ENCODE measurements around the gene HLA-DPA1. TPM values are rescaled to one million over a fixed set of nuclear protein-coding genes. Genes with fewer than 3 reads are reported as not detected.

The HLA-DPA1 gene
- total RNA-seq, 1 experiment from 2014 or later, result 2.6 TPM

DNA sequence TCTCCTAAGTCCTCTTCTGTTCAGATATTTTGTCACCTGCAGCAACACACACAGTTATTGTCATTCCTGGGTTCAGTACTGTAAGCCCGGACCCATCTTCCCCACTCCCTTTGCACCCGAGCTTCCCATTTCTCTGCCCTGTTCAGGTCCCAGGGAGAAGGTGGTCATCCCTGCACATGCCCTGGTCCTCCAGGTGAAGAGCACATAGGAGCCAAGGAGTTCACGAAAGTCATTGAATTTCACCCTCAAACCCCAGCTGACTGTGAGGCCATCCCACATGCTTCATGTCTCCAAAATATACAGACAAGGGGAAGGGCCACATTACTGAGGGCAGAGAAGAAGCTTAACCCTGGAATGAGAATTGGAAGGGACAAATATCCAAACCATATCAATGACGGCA is 8.1 kb downstream of the HLA-DPA1 start:
- H3K4me1 Mint-ChIP-seq, result 0 out of 4 replicates have a peak, but pooled peaks cover 0 to 2% of the 10 kb centered on the region in 2 experiments
- Histone ChIP-seq H2BK120ac (ENCODE audit: low read depth, low read length, poor library complexity, severe bottlenecking) (no peak overlapping the region), H3K4me2 (ENCODE audit: insufficient read depth, insufficient read length, low read length) (no peak overlapping the region), H3K23me2 (ENCODE audit: insufficient read length, low read depth, low read length, poor library complexity, severe bottlenecking) (no peaks in the 10 kb centered on the region), H2BK20ac (ENCODE audit: low read depth, low read length, poor library complexity, severe bottlenecking) (no peak overlapping the region), H2BK12ac (ENCODE audit: insufficient read length, low read depth, low read length) (no peak overlapping the region), H3K79me1 (ENCODE audit: insufficient read depth, low read depth, low read length, poor library complexity, severe bottlenecking) (no peaks in the 10 kb centered on the region), H3K4me1 (ENCODE audit: insufficient read depth, low read length) (no peaks in the 10 kb centered on the region), H3K4ac (ENCODE audit: low read depth, low read length) (no peak overlapping the region), H2BK15ac (ENCODE audit: low read depth, low read length) (no peak overlapping the region), H4K5ac (ENCODE audit: insufficient read length, low read depth, low read length) (no peak overlapping the region), H4K91ac (ENCODE audit: insufficient read length, low read depth, low read length) (no peak overlapping the region), H2BK5ac (ENCODE audit: insufficient read length, low read length) (no peak overlapping the region), H4K20me1 (ENCODE audit: control insufficient read depth, insufficient read depth, insufficient read length) (no peaks in the 10 kb centered on the region), H3K14ac (ENCODE audit: insufficient read depth, low read length) (no peak overlapping the region), H3K23ac (ENCODE audit: insufficient read length, low read depth, low read length) (no peak overlapping the region), H2AFZ (ENCODE audit: low read length) (no peak overlapping the region), H3K9ac (ENCODE audit: extremely low read depth, insufficient read length, low read length) (no peak overlapping the region), H3K27me3 (ENCODE audit: insufficient read depth, low read length) (no peaks in the 10 kb centered on the region), H4K8ac (replicated peaks; ENCODE audit: insufficient read length, low read depth, low read length) (no peak overlapping the region), H3K18ac (ENCODE audit: insufficient read length, low read depth, low read length) (no peak overlapping the region), H3K79me2 (ENCODE audit: insufficient read depth, low read length) (no peaks in the 10 kb centered on the region), H3T11ph (ENCODE audit: low read length) (no peak overlapping the region), H3K9me3 (ENCODE audit: control insufficient read depth, low read depth, low read length) (no peaks in the 10 kb centered on the region), H3K56ac (ENCODE audit: insufficient read length, low read depth, low read length) (no peak overlapping the region), H2AK5ac (ENCODE audit: insufficient read length, low read length) (no peak overlapping the region), H3K27ac (ENCODE audit: insufficient read length, low read depth, low read length) (no peak overlapping the region)
- no CpG with 5 or more reads among the region's 4 CpGs for WGBS (ENCODE audit: extremely low coverage, insufficient read length, low lambda C conversion rate)
- no peak overlapping the region for H3K27ac Mint-ChIP-seq
- no peak for DNase-seq
- no peak overlapping the region for H3K4me3 Mint-ChIP-seq
- peaks cover 14 to 17% of the 10 kb centered on the region in 2 experiments for H3K9me3 Mint-ChIP-seq
- TF ChIP-seq, protein P1, sequence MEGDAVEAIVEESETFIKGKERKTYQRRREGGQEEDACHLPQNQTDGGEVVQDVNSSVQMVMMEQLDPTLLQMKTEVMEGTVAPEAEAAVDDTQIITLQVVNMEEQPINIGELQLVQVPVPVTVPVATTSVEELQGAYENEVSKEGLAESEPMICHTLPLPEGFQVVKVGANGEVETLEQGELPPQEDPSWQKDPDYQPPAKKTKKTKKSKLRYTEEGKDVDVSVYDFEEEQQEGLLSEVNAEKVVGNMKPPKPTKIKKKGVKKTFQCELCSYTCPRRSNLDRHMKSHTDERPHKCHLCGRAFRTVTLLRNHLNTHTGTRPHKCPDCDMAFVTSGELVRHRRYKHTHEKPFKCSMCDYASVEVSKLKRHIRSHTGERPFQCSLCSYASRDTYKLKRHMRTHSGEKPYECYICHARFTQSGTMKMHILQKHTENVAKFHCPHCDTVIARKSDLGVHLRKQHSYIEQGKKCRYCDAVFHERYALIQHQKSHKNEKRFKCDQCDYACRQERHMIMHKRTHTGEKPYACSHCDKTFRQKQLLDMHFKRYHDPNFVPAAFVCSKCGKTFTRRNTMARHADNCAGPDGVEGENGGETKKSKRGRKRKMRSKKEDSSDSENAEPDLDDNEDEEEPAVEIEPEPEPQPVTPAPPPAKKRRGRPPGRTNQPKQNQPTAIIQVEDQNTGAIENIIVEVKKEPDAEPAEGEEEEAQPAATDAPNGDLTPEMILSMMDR (conservative IDR thresholded peaks at IDR 0.05), result no peak
- peaks cover 0 to 10% (median 3%) of the 10 kb centered on the region in 3 experiments; a peak in 3 of 7 replicates for H3K36me3 Mint-ChIP-seq (ENCODE audit: insufficient read depth in 1 of 3, low read depth in 3 of 3)
- peaks cover 8% of the 10 kb centered on the region for H3K27me3 Mint-ChIP-seq (ENCODE audit: low read depth)

Measured in H9 (cell line).